Calu3 (cell line): ENCODE data around the gene PAPPA. TPM values are rescaled to one million over a fixed set of nuclear protein-coding genes. Genes with fewer than 3 reads are reported as not detected.

Experiments used
- BruUV-seq: library from RNA; stranded (reverse); fragments of 400-500 nt; replicated peaks from 2 replicates; lab custom pipeline; 2021; lab: Mats Ljungman, UMichigan
- CTCF ChIA-PET: fragments of 300-600 bp; sonication (Branson Sonifier 250); formaldehyde crosslinking; loops from one replicate; lab custom pipeline; 2022; ENCODE audit warnings: antibody characterized with exemption; lab: Charles Lee
- DNase-seq: peaks from one replicate; pipeline ENCODE4 v3.0.0; 2022
- H3K27ac Mint-ChIP-seq: one replicate; pipeline ENCODE4 v1.8.0; 2022; ENCODE audit warnings: mixed read lengths; ENCODE audit not compliant: unreplicated experiment
- H3K27me3 Mint-ChIP-seq: one replicate; pipeline ENCODE4 v1.8.0; 2022; ENCODE audit warnings: mixed read lengths; ENCODE audit not compliant: unreplicated experiment
- H3K36me3 Mint-ChIP-seq: one replicate; pipeline ENCODE4 v1.8.0; 2022; ENCODE audit warnings: mild to moderate bottlenecking, moderate library complexity, mixed read lengths; ENCODE audit not compliant: insufficient read depth, unreplicated experiment
- H3K4me1 Mint-ChIP-seq: one replicate; pipeline ENCODE4 v1.8.0; 2022; ENCODE audit warnings: mild to moderate bottlenecking, low read depth, mixed read lengths; ENCODE audit not compliant: unreplicated experiment
- H3K4me3 Mint-ChIP-seq: one replicate; pipeline ENCODE4 v1.8.0; 2022; ENCODE audit warnings: mild to moderate bottlenecking, low read depth, moderate library complexity, mixed read lengths; ENCODE audit not compliant: unreplicated experiment
- H3K9me3 Mint-ChIP-seq: one replicate; pipeline ENCODE4 v1.8.0; 2022; ENCODE audit warnings: low read depth, mixed read lengths; ENCODE audit not compliant: unreplicated experiment
- intact Hi-C: fragments of 100-400 bp; cut with micrococcal nuclease; formaldehyde crosslinking; loops from one replicate; pipeline ENCODE4 v1.10.0; 2022; ENCODE audit not compliant: unreplicated experiment
- total RNA-seq: library from RNA; stranded (reverse); gene quantifications from 2 replicates; pipeline ENCODE4 v1.2.3, GENCODE V29; 2022
- TF ChIP-seq, protein P1 (sequence below): fragments of 200-600 bp; IDR thresholded peaks from one replicate; pipeline ENCODE4 v1.8.0; 2022; ENCODE audit warnings: antibody characterized with exemption; ENCODE audit not compliant: unreplicated experiment

The PAPPA gene
- total RNA-seq, 1 experiment from 2014 or later: not detected

DNA sequence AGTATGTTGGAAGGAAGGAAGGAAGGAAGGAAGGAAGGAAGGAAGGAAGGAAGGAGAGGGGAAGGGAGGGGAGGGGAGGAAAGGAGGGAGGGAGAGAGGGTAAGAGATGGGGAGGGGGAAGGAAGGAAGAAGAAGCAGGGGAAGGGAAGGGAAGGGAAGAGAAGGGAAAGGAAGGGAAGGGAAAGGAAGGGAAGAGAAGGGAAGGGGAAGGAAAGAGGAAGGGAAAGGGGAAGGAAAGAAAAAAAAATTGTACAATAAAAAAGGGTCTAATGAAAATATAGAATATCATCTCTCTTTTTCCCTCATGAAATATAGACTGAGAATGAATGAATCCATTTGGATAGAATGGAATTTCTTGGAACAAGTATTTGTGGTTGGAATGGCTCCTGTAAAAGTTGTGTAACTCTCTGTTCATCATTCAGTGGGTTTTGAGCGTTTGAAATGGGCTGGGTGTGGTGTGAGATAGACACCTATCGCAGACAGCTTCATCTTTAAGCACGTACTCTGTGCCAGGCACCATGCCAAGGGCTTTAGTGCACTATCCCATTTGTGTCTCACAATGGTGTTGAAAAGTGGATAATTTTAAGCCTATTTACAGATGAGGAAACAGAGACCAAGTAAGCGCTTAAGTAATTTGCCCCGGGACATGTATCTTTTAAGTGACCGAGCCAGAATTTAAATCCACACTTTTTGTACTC is 11.6 kb upstream of the PAPPA start:
- Mint-ChIP-seq H3K4me1 (peaks cover 13% of the 10 kb centered on the region), H3K27ac (no peak overlapping the region), H3K36me3 (no peaks in the 10 kb centered on the region), H3K9me3 (peaks cover 4% of the 10 kb centered on the region), H3K27me3 (peaks cover 11% of the 10 kb centered on the region), H3K4me3 (no peak overlapping the region)
- no TSS peak for BruUV-seq
- intact Hi-C loops: no loop called here
- CTCF ChIA-PET: no interaction called here
- no peak for DNase-seq
- TF ChIP-seq, protein P1, sequence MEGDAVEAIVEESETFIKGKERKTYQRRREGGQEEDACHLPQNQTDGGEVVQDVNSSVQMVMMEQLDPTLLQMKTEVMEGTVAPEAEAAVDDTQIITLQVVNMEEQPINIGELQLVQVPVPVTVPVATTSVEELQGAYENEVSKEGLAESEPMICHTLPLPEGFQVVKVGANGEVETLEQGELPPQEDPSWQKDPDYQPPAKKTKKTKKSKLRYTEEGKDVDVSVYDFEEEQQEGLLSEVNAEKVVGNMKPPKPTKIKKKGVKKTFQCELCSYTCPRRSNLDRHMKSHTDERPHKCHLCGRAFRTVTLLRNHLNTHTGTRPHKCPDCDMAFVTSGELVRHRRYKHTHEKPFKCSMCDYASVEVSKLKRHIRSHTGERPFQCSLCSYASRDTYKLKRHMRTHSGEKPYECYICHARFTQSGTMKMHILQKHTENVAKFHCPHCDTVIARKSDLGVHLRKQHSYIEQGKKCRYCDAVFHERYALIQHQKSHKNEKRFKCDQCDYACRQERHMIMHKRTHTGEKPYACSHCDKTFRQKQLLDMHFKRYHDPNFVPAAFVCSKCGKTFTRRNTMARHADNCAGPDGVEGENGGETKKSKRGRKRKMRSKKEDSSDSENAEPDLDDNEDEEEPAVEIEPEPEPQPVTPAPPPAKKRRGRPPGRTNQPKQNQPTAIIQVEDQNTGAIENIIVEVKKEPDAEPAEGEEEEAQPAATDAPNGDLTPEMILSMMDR: no peak

DNA sequence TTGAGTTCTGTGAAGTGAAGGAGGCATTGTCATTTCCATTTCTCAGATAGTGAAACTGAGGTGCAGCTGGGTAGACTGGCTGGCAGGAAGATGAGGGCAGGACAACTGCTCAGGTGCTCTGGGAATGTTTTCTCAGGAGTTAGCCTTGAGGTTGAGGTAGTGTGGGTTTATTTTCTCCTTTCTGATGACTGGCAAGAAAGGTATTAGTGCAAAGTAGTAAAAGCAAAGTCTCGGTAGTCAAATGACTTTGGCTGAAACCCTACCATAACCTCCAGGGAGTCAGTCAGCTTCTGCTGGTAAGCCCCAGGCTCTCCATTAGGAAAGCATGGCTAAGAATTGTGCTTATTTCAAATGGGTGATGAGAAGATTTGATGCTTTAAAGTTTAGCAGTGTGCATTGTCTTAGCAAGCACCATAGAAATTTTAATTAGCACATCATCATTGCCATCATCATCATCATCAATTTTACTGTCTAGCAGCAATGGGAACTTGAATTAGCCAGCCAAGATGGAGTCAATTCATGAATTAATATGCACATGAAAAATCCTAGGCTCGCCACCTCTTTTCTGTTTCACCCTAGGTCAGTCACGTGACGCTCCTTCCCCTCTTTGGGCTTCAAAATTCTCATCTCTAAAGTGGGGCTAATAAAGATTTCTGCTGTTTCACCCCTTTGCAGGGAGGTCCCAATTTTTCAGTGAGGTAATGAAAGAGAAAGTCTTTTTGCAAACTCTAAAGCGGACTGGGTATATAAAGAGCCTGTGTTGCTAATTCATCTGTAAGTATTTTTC is 10.7 kb upstream of the PAPPA start:
- H3K36me3 Mint-ChIP-seq: no peaks in the 10 kb centered on the region
- no peaks in the 10 kb centered on the region for H3K9me3 Mint-ChIP-seq
- H3K27ac Mint-ChIP-seq: no peak overlapping the region
- no peak overlapping the region for H3K4me3 Mint-ChIP-seq
- intact Hi-C loops: no loop called here
- H3K4me1 Mint-ChIP-seq: peaks cover 13% of the 10 kb centered on the region
- CTCF ChIA-PET: no interaction called here
- DNase-seq: no peak
- peaks cover 2% of the 10 kb centered on the region for H3K27me3 Mint-ChIP-seq
- TF ChIP-seq, protein P1: no peak
- BruUV-seq: no TSS peak

DNA sequence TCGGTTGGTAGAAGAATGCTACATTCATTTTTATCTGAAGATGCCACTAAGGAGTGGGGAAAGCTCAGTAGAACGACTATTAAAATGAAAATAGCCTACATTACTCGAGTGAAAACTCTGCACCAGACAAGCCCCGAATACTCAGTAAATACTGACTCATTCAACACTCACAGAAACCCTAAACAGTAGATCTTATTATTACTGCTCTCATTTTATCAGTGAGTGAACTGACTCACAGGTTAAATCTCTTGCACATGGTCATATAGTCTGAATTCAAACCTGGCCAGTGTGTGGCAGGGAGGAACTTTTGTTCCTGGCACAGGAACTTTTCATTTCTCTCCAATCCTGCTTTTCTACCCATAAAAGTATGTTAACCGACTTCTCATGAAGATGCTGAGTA is 9.6 kb upstream of the PAPPA start:
- TF ChIP-seq, protein P1: no peak
- Mint-ChIP-seq H3K4me1 (peaks cover 13% of the 10 kb centered on the region), H3K27me3 (no peaks in the 10 kb centered on the region), H3K4me3 (no peak overlapping the region), H3K36me3 (no peaks in the 10 kb centered on the region), H3K27ac (peak overlapping the region; percentile 54), H3K9me3 (no peaks in the 10 kb centered on the region)
- CTCF ChIA-PET: no interaction called here
- no peak for DNase-seq
- intact Hi-C loops: no loop called here
- BruUV-seq: no TSS peak

DNA sequence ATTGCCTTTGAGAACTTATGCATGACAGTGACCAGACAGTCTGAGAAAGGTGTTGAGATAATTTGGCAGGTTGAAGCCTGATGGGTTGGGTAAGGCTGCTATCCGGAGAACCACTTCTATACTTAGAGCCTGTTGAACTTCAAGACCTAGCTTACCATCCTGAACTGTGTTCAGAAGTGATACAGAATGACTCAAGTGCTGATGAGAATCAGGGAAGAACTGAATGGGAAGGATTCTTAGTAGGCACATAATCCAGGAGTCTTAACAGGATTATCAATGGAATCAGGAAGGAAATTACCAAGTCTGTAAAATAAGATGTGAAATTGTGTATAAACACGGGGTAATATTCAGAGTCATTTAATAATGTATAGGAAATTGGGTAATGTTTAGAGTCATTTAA is 9.0 kb upstream of the PAPPA start:
- peaks cover 13% of the 10 kb centered on the region for H3K4me1 Mint-ChIP-seq
- DNase-seq: no peak
- no peak overlapping the region for H3K4me3 Mint-ChIP-seq
- no peaks in the 10 kb centered on the region for H3K36me3 Mint-ChIP-seq
- BruUV-seq: no TSS peak
- CTCF ChIA-PET: no interaction called here
- intact Hi-C loops: no loop called here
- H3K27me3 Mint-ChIP-seq: no peaks in the 10 kb centered on the region
- H3K9me3 Mint-ChIP-seq: no peaks in the 10 kb centered on the region
- TF ChIP-seq, protein P1: no peak
- H3K27ac Mint-ChIP-seq: peak overlapping the region; percentile 54
